Mesenchymal stem cell (in vitro differentiated cells and primary cell): Measurements from ENCODE around the gene SERPINB4.

Experiments
- DNase-seq: peaks from one replicate; pipeline ENCODE4 v3.0.0-alpha.2; 2013
- H2AFZ ChIP-seq: one replicate; pipeline ENCODE4 v1.6.1; 2013; ENCODE audit warnings: low read depth, mild to moderate bottlenecking, control low read depth, inconsistent platforms, low read length, moderate library complexity
- H2AK5ac ChIP-seq: 2 replicates; pipeline ENCODE4 v1.6.1; 2013; ENCODE audit warnings: low read length, moderate library complexity, mild to moderate bottlenecking, inconsistent platforms; ENCODE audit not compliant: severe bottlenecking
- H2BK120ac ChIP-seq: one replicate; pipeline ENCODE4 v1.6.1; 2013; ENCODE audit warnings: low read depth, mild to moderate bottlenecking, inconsistent platforms, low read length, moderate library complexity
- H2BK12ac ChIP-seq, 2 experiments: one replicate each; pipeline ENCODE4 v1.6.1; 2013; ENCODE audit warnings: inconsistent platforms in 2 of 2, low read length in 2 of 2, mild to moderate bottlenecking in 2 of 2, moderate library complexity in 2 of 2, control low read depth in 1 of 2
- H2BK15ac ChIP-seq: one replicate; pipeline ENCODE4 v1.6.1; 2013; ENCODE audit warnings: mild to moderate bottlenecking, low read depth, inconsistent platforms; ENCODE audit not compliant: poor library complexity, severe bottlenecking
- H2BK5ac ChIP-seq: 2 replicates; pipeline ENCODE4 v1.6.1; 2013; ENCODE audit warnings: low read depth, mild to moderate bottlenecking, low read length, control low read depth, inconsistent platforms; ENCODE audit not compliant: poor library complexity, severe bottlenecking
- H3K14ac ChIP-seq, 2 experiments: one replicate each; pipeline ENCODE4 v1.6.1; 2013; ENCODE audit warnings: inconsistent platforms in 2 of 2, low read length in 2 of 2, control low read depth in 1 of 2, mild to moderate bottlenecking in 1 of 2, moderate library complexity in 1 of 2
- H3K18ac ChIP-seq, 2 experiments: one replicate each; pipeline ENCODE4 v1.6.1; 2013; ENCODE audit warnings: inconsistent platforms in 2 of 2, low read length in 2 of 2, control low read depth in 1 of 2, low read depth in 1 of 2, mild to moderate bottlenecking in 1 of 2
- H3K23ac ChIP-seq, 2 experiments: one replicate each; pipeline ENCODE4 v1.6.1; 2013; ENCODE audit warnings: inconsistent platforms in 2 of 2, low read length in 2 of 2, mild to moderate bottlenecking in 2 of 2, moderate library complexity in 2 of 2, control low read depth in 1 of 2
- H3K27ac ChIP-seq: 2 replicates; pipeline ENCODE4 v1.5.1; 2013; ENCODE audit warnings: mild to moderate bottlenecking, moderate library complexity, low read length, control low read depth, inconsistent platforms; ENCODE audit not compliant: poor library complexity, severe bottlenecking
- H3K27me3 ChIP-seq, 2 experiments: 2 replicates each; pipeline versions ENCODE4 v1.6.1 to v1.7.0; 2013; ENCODE audit warnings: low read length in 2 of 2, mild to moderate bottlenecking in 2 of 2, moderate library complexity in 2 of 2, control low read depth in 1 of 2, inconsistent platforms in 1 of 2; ENCODE audit not compliant: control insufficient read depth in 1 of 2, insufficient read depth in 1 of 2
- H3K36me3 ChIP-seq, 2 experiments: 2 replicates each; pipeline versions ENCODE4 v1.6.1 to v1.7.0; 2013; ENCODE audit warnings: low read length in 2 of 2, control low read depth in 1 of 2, inconsistent platforms in 1 of 2, low read depth in 1 of 2, mild to moderate bottlenecking in 1 of 2; ENCODE audit not compliant: insufficient read depth in 2 of 2, control insufficient read depth in 1 of 2
- H3K4ac ChIP-seq, 2 experiments: one replicate each; pipeline ENCODE4 v1.6.1; 2013; ENCODE audit warnings: inconsistent platforms in 2 of 2, low read length in 2 of 2, mild to moderate bottlenecking in 2 of 2, moderate library complexity in 2 of 2, control low read depth in 1 of 2, low read depth in 1 of 2
- H3K4me1 ChIP-seq: 2 replicates; pipeline ENCODE4 v1.6.1; 2013; ENCODE audit warnings: low read depth, low read length, control low read depth; ENCODE audit not compliant: control insufficient read depth, insufficient read depth
- H3K4me2 ChIP-seq: 2 replicates; pipeline ENCODE4 v1.6.1; 2013; ENCODE audit warnings: low read length, mild to moderate bottlenecking, inconsistent platforms; ENCODE audit not compliant: poor library complexity, severe bottlenecking
- H3K4me3 ChIP-seq, 2 experiments: 2 replicates each; pipeline versions ENCODE4 v1.5.1 to v1.7.0; 2013; ENCODE audit warnings: low read length in 2 of 2, mild to moderate bottlenecking in 2 of 2, control low read depth in 1 of 2, low read depth in 1 of 2; ENCODE audit not compliant: insufficient read depth in 1 of 2
- H3K79me1 ChIP-seq: replicated peaks from 2 replicates; pipeline ENCODE4 v1.6.1; 2013; ENCODE audit warnings: mild to moderate bottlenecking, control low read depth, low read length, inconsistent platforms; ENCODE audit not compliant: poor library complexity, severe bottlenecking
- H3K9ac ChIP-seq: 2 replicates; pipeline ENCODE4 v1.7.0; 2013; ENCODE audit warnings: mild to moderate bottlenecking, low read length, moderate library complexity
- H3K9me3 ChIP-seq: 2 replicates; pipeline ENCODE4 v1.7.0; 2013; ENCODE audit warnings: mild to moderate bottlenecking, low read length; ENCODE audit not compliant: control insufficient read depth
- H4K8ac ChIP-seq: one replicate; pipeline ENCODE4 v1.6.1; 2013; ENCODE audit warnings: inconsistent platforms, mild to moderate bottlenecking, low read length, moderate library complexity
- H4K91ac ChIP-seq: one replicate; pipeline ENCODE4 v1.6.1; 2013; ENCODE audit warnings: mild to moderate bottlenecking, low read length, inconsistent platforms
- WGBS: methylation state at CpG from one replicate; pipeline ENCODE4 v1.1.7; 2013; ENCODE audit warnings: mixed read lengths; 5-methylcytosine and 5-hydroxymethylcytosine counted together

The SERPINB4 gene

GRCh38 chr18:63627819-63628218 lies 16.2 kb downstream of the SERPINB4 start:
- no peak overlapping the region for H3K9ac ChIP-seq
- H3K23ac ChIP-seq: no peak overlapping the region
- no peak overlapping the region for H2AK5ac ChIP-seq
- no peak overlapping the region for H3K4ac ChIP-seq
- no peak overlapping the region for H3K4me2 ChIP-seq
- H4K91ac ChIP-seq: no peak overlapping the region
- H2BK12ac ChIP-seq: no peak overlapping the region
- H3K4me3 ChIP-seq: no peak overlapping the region
- no peak overlapping the region for H2BK15ac ChIP-seq
- DNase-seq: no peak
- H4K8ac ChIP-seq: no peak overlapping the region
- H3K4me1 ChIP-seq: no peaks in the 10 kb centered on the region
- no peak overlapping the region for H3K18ac ChIP-seq
- no peaks in the 10 kb centered on the region for H3K79me1 ChIP-seq
- no peak overlapping the region for H3K27ac ChIP-seq
- H2BK120ac ChIP-seq: no peak overlapping the region
- H3K14ac ChIP-seq: no peak overlapping the region
- peaks cover 66% of the 10 kb centered on the region for H3K9me3 ChIP-seq
- H2BK5ac ChIP-seq: no peak overlapping the region
- H3K36me3 ChIP-seq: no peaks in the 10 kb centered on the region
- no peaks in the 10 kb centered on the region for H3K27me3 ChIP-seq
- no peak overlapping the region for H2AFZ ChIP-seq

- WGBS: 55% methylated on average over 4 of the region's 4 CpGs
- no peak overlapping the region for H3K14ac ChIP-seq
- H3K9me3 ChIP-seq: peaks cover 58% of the 10 kb centered on the region
- no peak overlapping the region for H4K8ac ChIP-seq
- H3K4ac ChIP-seq: no peak overlapping the region
- no peak overlapping the region for H2AFZ ChIP-seq
- no peak overlapping the region for H2BK5ac ChIP-seq
- no peak overlapping the region for H3K23ac ChIP-seq
- H4K91ac ChIP-seq: no peak overlapping the region
- H3K18ac ChIP-seq: no peak overlapping the region
- no peaks in the 10 kb centered on the region for H3K79me1 ChIP-seq
- no peak overlapping the region for H3K9ac ChIP-seq
- no peak overlapping the region for H3K27ac ChIP-seq
- no peaks in the 10 kb centered on the region for H3K27me3 ChIP-seq
- H2BK12ac ChIP-seq: no peak overlapping the region
- H3K4me2 ChIP-seq: no peak overlapping the region
- H3K4me3 ChIP-seq: no peak overlapping the region
- no peak overlapping the region for H2BK15ac ChIP-seq
- H2BK120ac ChIP-seq: no peak overlapping the region
- no peaks in the 10 kb centered on the region for H3K36me3 ChIP-seq
- no peaks in the 10 kb centered on the region for H3K4me1 ChIP-seq
- DNase-seq: no peak
- H2AK5ac ChIP-seq: no peak overlapping the region
These were observed 17.6 kb downstream of the SERPINB4 start for GRCh38 chr18:63626431-63626830.

- H2AK5ac ChIP-seq: no peak overlapping the region
- H2BK120ac ChIP-seq: no peak overlapping the region
- WGBS: 76% methylated on average over 2 of the region's 3 CpGs
- no peak overlapping the region for H3K27ac ChIP-seq
- no peak overlapping the region for H2BK5ac ChIP-seq
- no peaks in the 10 kb centered on the region for H3K79me1 ChIP-seq
- H3K18ac ChIP-seq: no peak overlapping the region
- H3K4me3 ChIP-seq: no peak overlapping the region
- H3K9me3 ChIP-seq: peaks cover 58% of the 10 kb centered on the region
- no peaks in the 10 kb centered on the region for H3K4me1 ChIP-seq
- H2AFZ ChIP-seq: no peak overlapping the region
- no peak overlapping the region for H3K14ac ChIP-seq
- no peak overlapping the region for H2BK12ac ChIP-seq
- no peak overlapping the region for H2BK15ac ChIP-seq
- no peak overlapping the region for H4K91ac ChIP-seq
- no peaks in the 10 kb centered on the region for H3K36me3 ChIP-seq
- no peak overlapping the region for H4K8ac ChIP-seq
- no peak overlapping the region for H3K9ac ChIP-seq
- DNase-seq: no peak
- H3K4me2 ChIP-seq: no peak overlapping the region
- H3K27me3 ChIP-seq: no peaks in the 10 kb centered on the region
- H3K23ac ChIP-seq: no peak overlapping the region
- no peak overlapping the region for H3K4ac ChIP-seq
These were observed 19.2 kb downstream of the SERPINB4 start for GRCh38 chr18:63624863-63625262.

- no peaks in the 10 kb centered on the region for H3K4me1 ChIP-seq
- H3K9me3 ChIP-seq: peaks cover 29% of the 10 kb centered on the region
- no peak overlapping the region for H4K91ac ChIP-seq
- H3K18ac ChIP-seq: no peak overlapping the region
- no peak overlapping the region for H2BK15ac ChIP-seq
- H2BK12ac ChIP-seq: no peak overlapping the region
- no peak overlapping the region for H3K14ac ChIP-seq
- no peak overlapping the region for H2AK5ac ChIP-seq
- no peak overlapping the region for H3K4me3 ChIP-seq
- no peak overlapping the region for H3K9ac ChIP-seq
- H3K27me3 ChIP-seq: no peaks in the 10 kb centered on the region
- WGBS: 88% methylated on average over 3 of the region's 3 CpGs
- H3K36me3 ChIP-seq: no peaks in the 10 kb centered on the region
- no peaks in the 10 kb centered on the region for H3K79me1 ChIP-seq
- H3K27ac ChIP-seq: no peak overlapping the region
- H3K4ac ChIP-seq: no peak overlapping the region
- no peak overlapping the region for H3K23ac ChIP-seq
- H2AFZ ChIP-seq: no peak overlapping the region
- no peak overlapping the region for H2BK120ac ChIP-seq
- no peak overlapping the region for H4K8ac ChIP-seq
- DNase-seq: no peak
- no peak overlapping the region for H3K4me2 ChIP-seq
- no peak overlapping the region for H2BK5ac ChIP-seq
These were observed 24.4 kb downstream of the SERPINB4 start for GRCh38 chr18:63619661-63620060.
